Fibroblast of lung (primary cell): ENCODE results near the gene GAB2.

ENCODE experiments used
- CTCF ChIP-seq, 2 donors: IDR thresholded peaks in 1 of 2; conservative IDR thresholded peaks in 1 of 2; 1 replicate in 1 of 2; 2 replicates in 1 of 2; pipeline ENCODE4 v1.5.1; 2011 to 2012; ENCODE audit warnings: low read length in 2 of 2, control low read depth in 1 of 2, inconsistent platforms in 1 of 2, low read depth in 1 of 2, mild to moderate bottlenecking in 1 of 2
- EZH2 ChIP-seq: IDR thresholded peaks from 2 replicates; pipeline ENCODE4 v1.5.1; 2012; ENCODE audit warnings: low read length, control low read depth, mild to moderate bottlenecking; ENCODE audit errors: missing control alignments

GRCh38 chr11:78415338-78415737 lies 2.3 kb downstream of the GAB2 start:
- TF ChIP-seq CTCF (conservative IDR thresholded peaks at IDR 0.05 in 1 of 2, IDR thresholded peaks at IDR 0.05 in 1 of 2; ENCODE audit: low read depth in 1 of 2, low read length in 2 of 2) (no peak), EZH2 (no peak)
